RWPE2 (cell line): ENCODE data around the gene CDK14.

Source experiments
- ATAC-seq: fragments of 200-7000 bp; cut with Tn5 transposase; 3 replicates; pipeline ENCODE4 v1.9.1; 2021; ENCODE audit warnings: low read depth
- DNase-seq: peaks from one replicate; pipeline ENCODE4 v3.0.0-alpha.2; 2020; ENCODE audit warnings: low spot score
- H3K27ac ChIP-seq: fragments of 450-650 bp; 2 replicates; pipeline ENCODE4 v1.5.1; 2017; ENCODE audit warnings: mild to moderate bottlenecking; ENCODE audit not compliant: poor library complexity, severe bottlenecking
- H3K27me3 ChIP-seq: fragments of 250-450 bp; sonication (Bioruptor Pico); 2 replicates; pipeline ENCODE4 v1.5.1; 2021; ENCODE audit warnings: mild to moderate bottlenecking, moderate library complexity; ENCODE audit not compliant: insufficient read depth, poor library complexity, severe bottlenecking
- H3K36me3 ChIP-seq: fragments of 250-450 bp; sonication (Bioruptor Pico); 2 replicates; pipeline ENCODE4 v1.5.1; 2020; ENCODE audit warnings: low read depth, mild to moderate bottlenecking, moderate library complexity
- H3K4me1 ChIP-seq: fragments of 250-450 bp; sonication (Bioruptor Pico); 2 replicates; pipeline ENCODE4 v1.5.1; 2021; ENCODE audit warnings: mild to moderate bottlenecking, moderate library complexity; ENCODE audit not compliant: insufficient read depth, poor library complexity, severe bottlenecking
- H3K4me3 ChIP-seq: fragments of 250-450 bp; sonication (Bioruptor Pico); 2 replicates; pipeline ENCODE4 v1.5.1; 2021; ENCODE audit warnings: mild to moderate bottlenecking, moderate library complexity; ENCODE audit not compliant: severe bottlenecking
- H3K9me3 ChIP-seq: fragments of 250-450 bp; sonication (Bioruptor Pico); 2 replicates; pipeline ENCODE4 v1.5.1; 2021; ENCODE audit warnings: mild to moderate bottlenecking, moderate library complexity; ENCODE audit not compliant: severe bottlenecking
- CTCF ChIP-seq: fragments of 450-650 bp; IDR thresholded peaks from one replicate; pipeline ENCODE4 v1.5.1; 2017; ENCODE audit warnings: mild to moderate bottlenecking, moderate library complexity; ENCODE audit not compliant: poor library complexity, severe bottlenecking

The CDK14 gene

GRCh38 chr7:90850471-90850870 is 254.3 kb downstream of the CDK14 start:
- ATAC-seq (no peak), DNase-seq (no peak)
- Histone ChIP-seq H3K9me3 (no peaks in the 10 kb centered on the region), H3K27me3 (no peaks in the 10 kb centered on the region), H3K36me3 (no peaks in the 10 kb centered on the region), H3K27ac (no peak overlapping the region), H3K4me3 (no peak overlapping the region), H3K4me1 (no peaks in the 10 kb centered on the region)
- TF ChIP-seq CTCF, result no peak

- Histone ChIP-seq H3K4me1 (no peaks in the 10 kb centered on the region), H3K4me3 (no peak overlapping the region), H3K27ac (no peak overlapping the region), H3K9me3 (no peaks in the 10 kb centered on the region), H3K27me3 (no peaks in the 10 kb centered on the region), H3K36me3 (no peaks in the 10 kb centered on the region)
- no peak for DNase-seq
- ATAC-seq, result no peak
- TF ChIP-seq CTCF, result no peak
Observed at GRCh38 chr7:90853205-90853604, 257.1 kb downstream of the CDK14 start.

GRCh38 chr7:90856351-90857070 is 260.4 kb downstream of the CDK14 start:
- no peak for TF ChIP-seq CTCF
- no peaks in the 10 kb centered on the region for H3K9me3 ChIP-seq
- ATAC-seq (no peak), DNase-seq (no peak)
- H3K4me3 ChIP-seq, result no peak overlapping the region
- H3K36me3 ChIP-seq, result no peaks in the 10 kb centered on the region
- no peak overlapping the region for H3K27ac ChIP-seq
- no peaks in the 10 kb centered on the region for H3K4me1 ChIP-seq
- H3K27me3 ChIP-seq, result no peaks in the 10 kb centered on the region

- Histone ChIP-seq H3K27ac (no peak overlapping the region), H3K27me3 (no peaks in the 10 kb centered on the region), H3K4me1 (no peaks in the 10 kb centered on the region), H3K9me3 (no peaks in the 10 kb centered on the region), H3K36me3 (no peaks in the 10 kb centered on the region), H3K4me3 (no peak overlapping the region)
- ATAC-seq, result no peak
- DNase-seq, result no peak
- TF ChIP-seq CTCF, result no peak
Observed at GRCh38 chr7:90857603-90858002, 261.5 kb downstream of the CDK14 start.

- Histone ChIP-seq H3K27ac (no peak overlapping the region), H3K4me1 (no peaks in the 10 kb centered on the region), H3K27me3 (no peaks in the 10 kb centered on the region), H3K36me3 (no peaks in the 10 kb centered on the region), H3K4me3 (no peak overlapping the region), H3K9me3 (no peaks in the 10 kb centered on the region)
- ATAC-seq, result no peak
- no peak for DNase-seq
- TF ChIP-seq CTCF, result no peak
Observed at GRCh38 chr7:90858546-90858945, 262.4 kb downstream of the CDK14 start.
